Trophoblast cell (in vitro differentiated cells and primary cell): ENCODE data around the gene BLVRA.
A peak's percentile ranks its signal among the peaks of the same experiment; 100 is the strongest.

Source experiments
- DNase-seq, 2 donors: peaks; one replicate each; pipeline ENCODE4 v3.0.0-alpha.2; 2016
- H2AFZ ChIP-seq: 2 replicates; pipeline ENCODE4 v1.6.1; 2013; ENCODE audit warnings: low read length, moderate library complexity, mild to moderate bottlenecking; ENCODE audit not compliant: insufficient read depth, poor library complexity
- H2AK5ac ChIP-seq: 2 replicates; pipeline ENCODE4 v1.6.1; 2013; ENCODE audit warnings: mild to moderate bottlenecking, low read length
- H2BK120ac ChIP-seq: 2 replicates; pipeline ENCODE4 v1.6.1; 2013; ENCODE audit warnings: low read length, mild to moderate bottlenecking, moderate library complexity; ENCODE audit not compliant: insufficient read depth, poor library complexity
- H2BK12ac ChIP-seq: 2 replicates; pipeline ENCODE4 v1.6.1; 2013; ENCODE audit warnings: mild to moderate bottlenecking, low read length, moderate library complexity
- H2BK5ac ChIP-seq: 2 replicates; pipeline ENCODE4 v1.6.1; 2013; ENCODE audit warnings: low read length, low read depth, moderate library complexity, mild to moderate bottlenecking; ENCODE audit not compliant: poor library complexity
- H3K14ac ChIP-seq: 2 replicates; pipeline ENCODE4 v1.6.1; 2013; ENCODE audit warnings: mild to moderate bottlenecking, low read length
- H3K18ac ChIP-seq: 2 replicates; pipeline ENCODE4 v1.6.1; 2013; ENCODE audit warnings: mild to moderate bottlenecking, low read length
- H3K23ac ChIP-seq: 2 replicates; pipeline ENCODE4 v1.6.1; 2013; ENCODE audit warnings: low read length
- H3K27ac ChIP-seq: 2 replicates; pipeline ENCODE4 v1.5.1; 2013; ENCODE audit warnings: low read depth, mild to moderate bottlenecking, inconsistent platforms, low read length, moderate library complexity
- H3K27me3 ChIP-seq: 2 replicates; pipeline ENCODE4 v1.6.1; 2013; ENCODE audit warnings: inconsistent platforms, mild to moderate bottlenecking, low read length, moderate library complexity; ENCODE audit not compliant: insufficient read depth
- H3K36me3 ChIP-seq, 2 experiments: 1 replicate in 1 of 2; 2 replicates in 1 of 2; pipeline ENCODE4 v1.6.1; 2013; ENCODE audit warnings: low read length in 2 of 2, mild to moderate bottlenecking in 2 of 2, moderate library complexity in 1 of 2; ENCODE audit not compliant: insufficient read depth in 2 of 2, control insufficient read depth in 1 of 2
- H3K4ac ChIP-seq: 2 replicates; pipeline ENCODE4 v1.6.1; 2013; ENCODE audit warnings: low read depth, mild to moderate bottlenecking, low read length, moderate library complexity
- H3K4me1 ChIP-seq, 2 experiments: 1 replicate in 1 of 2; 2 replicates in 1 of 2; pipeline ENCODE4 v1.6.1; 2013; ENCODE audit warnings: low read length in 2 of 2, mild to moderate bottlenecking in 2 of 2, moderate library complexity in 1 of 2; ENCODE audit not compliant: insufficient read depth in 2 of 2, control insufficient read depth in 1 of 2
- H3K4me2 ChIP-seq: 2 replicates; pipeline ENCODE4 v1.6.1; 2013; ENCODE audit warnings: inconsistent platforms, mild to moderate bottlenecking, low read length, moderate library complexity
- H3K4me3 ChIP-seq: 2 replicates; pipeline ENCODE4 v1.5.1; 2013; ENCODE audit warnings: mild to moderate bottlenecking, low read depth, low read length, inconsistent platforms
- H3K79me1 ChIP-seq: one replicate; pipeline ENCODE4 v1.6.1; 2013; ENCODE audit warnings: low read length
- H3K79me2 ChIP-seq: 2 replicates; pipeline ENCODE4 v1.6.1; 2013; ENCODE audit warnings: low read length, mild to moderate bottlenecking; ENCODE audit not compliant: control insufficient read depth, insufficient read depth, poor library complexity
- H3K9ac ChIP-seq: 2 replicates; pipeline ENCODE4 v1.6.1; 2013; ENCODE audit warnings: mild to moderate bottlenecking, low read length
- H3K9me3 ChIP-seq: 2 replicates; pipeline ENCODE4 v1.6.1; 2013; ENCODE audit warnings: low read depth, mild to moderate bottlenecking, control low read depth, inconsistent platforms, low read length; ENCODE audit not compliant: insufficient read depth
- H4K12ac ChIP-seq: 2 replicates; pipeline ENCODE4 v1.6.1; 2013; ENCODE audit warnings: low read depth, mild to moderate bottlenecking, low read length, moderate library complexity
- H4K8ac ChIP-seq: 2 replicates; pipeline ENCODE4 v1.6.1; 2013; ENCODE audit warnings: low read depth, mild to moderate bottlenecking, low read length, moderate library complexity
- H4K91ac ChIP-seq: one replicate; pipeline ENCODE4 v1.6.1; 2013; ENCODE audit warnings: low read depth, mild to moderate bottlenecking, low read length, moderate library complexity
- WGBS: extraction: QIAGEN DNeasy Blood & Tissue Kit; methylation state at CpG from one replicate; pipeline ENCODE4 v1.1.7; 2013; ENCODE audit warnings: missing lambda C conversion rate; ENCODE audit not compliant: insufficient read length, insufficient coverage; ENCODE audit errors: extremely low coverage; 5-methylcytosine and 5-hydroxymethylcytosine counted together

The BLVRA gene

DNA sequence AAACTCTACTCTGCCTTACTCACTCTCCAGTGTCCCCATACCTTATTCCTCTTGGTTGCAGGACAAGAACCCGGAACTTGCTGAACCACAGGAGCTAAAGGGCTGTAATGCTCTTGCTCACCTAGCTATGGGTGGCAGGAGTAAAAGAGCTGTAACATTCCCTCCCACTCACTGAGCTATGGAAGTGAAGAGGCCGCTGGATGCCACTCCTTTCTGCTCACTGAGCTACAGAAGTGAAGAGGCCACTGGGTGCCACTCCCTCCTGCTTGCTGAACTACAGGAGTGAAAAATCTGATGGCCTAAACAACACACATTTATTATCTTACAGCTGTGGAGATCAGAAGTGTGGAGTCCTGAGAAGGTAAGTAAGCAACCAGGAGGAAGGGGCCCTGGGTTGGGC, 93.3 kb downstream of the BLVRA start:
- Histone ChIP-seq H3K4ac (no peak overlapping the region), H3K9ac (no peak overlapping the region), H2BK12ac (no peak overlapping the region), H3K36me3 (no peaks in the 10 kb centered on the region), H2AFZ (no peak overlapping the region), H3K9me3 (peaks cover 2% of the 10 kb centered on the region), H3K79me2 (no peaks in the 10 kb centered on the region), H2AK5ac (no peak overlapping the region), H4K8ac (no peak overlapping the region), H3K23ac (no peak overlapping the region), H3K27me3 (no peaks in the 10 kb centered on the region), H4K12ac (no peak overlapping the region), H3K4me2 (no peak overlapping the region), H2BK5ac (no peak overlapping the region), H2BK120ac (no peak overlapping the region), H3K4me3 (no peak overlapping the region), H3K79me1 (no peaks in the 10 kb centered on the region), H3K14ac (no peak overlapping the region), H3K4me1 (no peaks in the 10 kb centered on the region), H3K27ac (no peak overlapping the region), H4K91ac (no peak overlapping the region), H3K18ac (no peak overlapping the region)
- no peak for DNase-seq
- WGBS: no CpG with 5 or more reads among the region's 2 CpGs

GRCh38 chr7:43855176-43855575, 96.7 kb downstream of the BLVRA start:
- Histone ChIP-seq H2BK5ac (no peak overlapping the region), H4K12ac (no peak overlapping the region), H4K91ac (no peak overlapping the region), H2BK12ac (no peak overlapping the region), H2AK5ac (no peak overlapping the region), H3K79me2 (no peaks in the 10 kb centered on the region), H3K23ac (peak overlapping the region; percentile 23), H3K4ac (no peak overlapping the region), H3K18ac (no peak overlapping the region), H3K27ac (no peak overlapping the region), H3K36me3 (no peaks in the 10 kb centered on the region), H3K4me1 (no peaks in the 10 kb centered on the region), H3K4me2 (no peak overlapping the region), H3K9ac (no peak overlapping the region), H2BK120ac (no peak overlapping the region), H2AFZ (no peak overlapping the region), H3K14ac (no peak overlapping the region), H3K27me3 (no peaks in the 10 kb centered on the region), H3K9me3 (peaks cover 2% of the 10 kb centered on the region), H4K8ac (no peak overlapping the region), H3K4me3 (no peak overlapping the region), H3K79me1 (no peaks in the 10 kb centered on the region)
- DNase-seq: no peak

DNA sequence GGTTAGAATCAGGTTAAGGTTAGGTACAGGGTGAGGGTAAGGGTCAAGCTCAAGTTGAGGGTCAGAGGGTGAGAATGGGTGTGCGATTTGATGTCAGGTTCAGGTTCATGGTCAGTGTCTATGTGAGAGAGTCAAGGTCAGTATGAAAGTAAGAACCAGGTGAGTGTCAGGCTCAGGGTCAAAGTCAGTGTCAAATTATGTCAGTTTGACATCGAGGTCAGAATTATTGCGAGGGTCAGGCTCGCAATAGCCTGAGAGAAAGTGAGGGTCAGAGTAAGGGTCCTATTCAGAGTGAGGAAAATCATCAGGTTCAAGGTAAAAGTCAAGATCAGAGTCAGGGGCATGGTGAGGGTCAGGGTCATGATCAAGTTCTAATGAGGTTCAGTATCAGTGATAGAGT, 97.8 kb downstream of the BLVRA start:
- no CpG with 5 or more reads among the region's 4 CpGs for WGBS
- H4K12ac ChIP-seq: no peak overlapping the region
- no peak overlapping the region for H3K4me2 ChIP-seq
- H3K36me3 ChIP-seq: no peaks in the 10 kb centered on the region
- H3K4me1 ChIP-seq: no peaks in the 10 kb centered on the region
- H3K4ac ChIP-seq: no peak overlapping the region
- H2AK5ac ChIP-seq: no peak overlapping the region
- H2BK120ac ChIP-seq: no peak overlapping the region
- H3K14ac ChIP-seq: no peak overlapping the region
- no peaks in the 10 kb centered on the region for H3K79me1 ChIP-seq
- no peak for DNase-seq
- H3K27ac ChIP-seq: no peak overlapping the region
- H3K4me3 ChIP-seq: no peak overlapping the region
- no peaks in the 10 kb centered on the region for H3K27me3 ChIP-seq
- no peak overlapping the region for H2BK5ac ChIP-seq
- no peaks in the 10 kb centered on the region for H3K79me2 ChIP-seq
- peak overlapping the region; percentile 63 for H3K23ac ChIP-seq
- H2AFZ ChIP-seq: no peak overlapping the region
- no peak overlapping the region for H4K8ac ChIP-seq
- no peak overlapping the region for H2BK12ac ChIP-seq
- no peak overlapping the region for H4K91ac ChIP-seq
- H3K18ac ChIP-seq: no peak overlapping the region
- no peak overlapping the region for H3K9ac ChIP-seq
- no peaks in the 10 kb centered on the region for H3K9me3 ChIP-seq
